B cell (primary cell): Measurements from ENCODE around the gene ASH1L. TPM values are rescaled to one million over a fixed set of nuclear protein-coding genes. Genes with fewer than 3 reads are reported as not detected.

Experiments used
- ATAC-seq: fragments of 200-7000 bp; cut with Tn5 transposase; one replicate; pipeline ENCODE4 v1.10.0; 2021; ENCODE audit warnings: low read depth, mild to moderate bottlenecking, moderate number of reproducible peaks, moderate library complexity
- CTCF ChIA-PET: fragments of 350-600 bp; sonication (Branson Sonifier 250); formaldehyde crosslinking; loops from one replicate; lab custom pipeline; 2021; ENCODE audit warnings: antibody characterized with exemption, inconsistent platforms; lab: Charles Lee
- POLR2A ChIA-PET: fragments of 350-600 bp; sonication (Branson Sonifier 250); formaldehyde crosslinking; loops from one replicate; lab custom pipeline; 2021; ENCODE audit warnings: antibody characterized with exemption; lab: Charles Lee
- DNase-seq: peaks from one replicate; pipeline ENCODE4 v3.0.0; 2013
- H2AFZ ChIP-seq: 2 replicates; pipeline ENCODE4 v1.6.1; 2012; ENCODE audit warnings: mild to moderate bottlenecking, low read depth, low read length; ENCODE audit not compliant: insufficient read depth, poor library complexity, severe bottlenecking
- H3K27ac ChIP-seq, 2 donors: 1 replicate in 1 of 2; 2 replicates in 1 of 2; pipeline ENCODE4 v1.5.1; 2012 to 2013; ENCODE audit warnings: low read length in 2 of 2, mild to moderate bottlenecking in 2 of 2, moderate library complexity in 1 of 2
- H3K27me3 ChIP-seq, 4 experiments: fragments of 200-600 bp in 1 of 4; sonication (generic) in 1 of 4; replicated peaks in 1 of 4; 1 replicate in 2 of 4; 2 replicates in 2 of 4; pipeline versions ENCODE4 v1.6.1 to v1.7.0; 2013 to 2016; ENCODE audit warnings: low read length in 3 of 4, mild to moderate bottlenecking in 2 of 4, mixed read lengths in 1 of 4, moderate library complexity in 1 of 4; ENCODE audit not compliant: insufficient read depth in 4 of 4, control insufficient read depth in 3 of 4; ENCODE audit errors: control extremely low read depth in 1 of 4
- H3K36me3 ChIP-seq, 2 experiments: replicated peaks in 1 of 2; 1 replicate in 1 of 2; 2 replicates in 1 of 2; pipeline versions ENCODE4 v1.6.1 to v1.7.1; 2013; ENCODE audit warnings: low read length in 1 of 2; ENCODE audit not compliant: insufficient read depth in 2 of 2, control insufficient read depth in 1 of 2; ENCODE audit errors: control extremely low read depth in 1 of 2, extremely low read depth in 1 of 2
- H3K4me1 ChIP-seq, 2 donors: fragments of 200-600 bp in 1 of 2; sonication (generic) in 1 of 2; 1 replicate in 1 of 2; 2 replicates in 1 of 2; pipeline versions ENCODE4 v1.5.1 to v1.6.1; 2013 to 2017; ENCODE audit warnings: low read length in 2 of 2; ENCODE audit not compliant: control insufficient read depth in 2 of 2, insufficient read depth in 2 of 2
- H3K4me2 ChIP-seq: replicated peaks from 2 replicates; pipeline ENCODE3; 2012; ENCODE audit warnings: mild to moderate bottlenecking, low read depth, low read length; ENCODE audit not compliant: poor library complexity, severe bottlenecking
- H3K4me3 ChIP-seq, 5 experiments: fragments of 200-600 bp in 1 of 5; sonication (generic) in 1 of 5; 1 replicate in 3 of 5; 2 replicates in 2 of 5; pipeline versions ENCODE4 v1.5.1 to v1.7.0; 2011 to 2016; ENCODE audit warnings: low read length in 4 of 5, mild to moderate bottlenecking in 4 of 5, low read depth in 2 of 5, control low read depth in 1 of 5, moderate library complexity in 1 of 5; ENCODE audit not compliant: insufficient read depth in 1 of 5; ENCODE audit errors: control extremely low read depth in 1 of 5, extremely low read depth in 1 of 5
- H3K79me2 ChIP-seq: fragments of 200-600 bp; sonication (generic); one replicate; pipeline ENCODE4 v1.6.0; 2016; ENCODE audit warnings: low read length; ENCODE audit not compliant: control insufficient read depth, insufficient read depth
- H3K9ac ChIP-seq: fragments of 200-600 bp; sonication (generic); 2 replicates; pipeline ENCODE4 v1.6.1; 2017; ENCODE audit warnings: mild to moderate bottlenecking, low read length, moderate library complexity
- H3K9me3 ChIP-seq, 3 donors: one replicate each; pipeline versions ENCODE4 v1.6.1 to v1.7.1; 2013; ENCODE audit warnings: low read length in 2 of 3; ENCODE audit not compliant: control insufficient read depth in 2 of 3, insufficient read depth in 1 of 3; ENCODE audit errors: control extremely low read depth in 1 of 3
- H4K20me1 ChIP-seq: 2 replicates; pipeline ENCODE4 v1.6.0; 2012; ENCODE audit warnings: mild to moderate bottlenecking, low read length; ENCODE audit not compliant: insufficient read depth, control insufficient read depth, poor library complexity, severe bottlenecking
- H3K27ac Mint-ChIP-seq: one replicate; pipeline ENCODE4 v1.8.0; 2021; ENCODE audit warnings: mixed read lengths
- H3K27me3 Mint-ChIP-seq: one replicate; pipeline ENCODE4 v1.8.0; 2021; ENCODE audit warnings: mixed read lengths
- H3K4me1 Mint-ChIP-seq: one replicate; pipeline ENCODE4 v1.8.0; 2021; ENCODE audit warnings: mixed read lengths
- H3K4me3 Mint-ChIP-seq: one replicate; pipeline ENCODE4 v1.8.0; 2021; ENCODE audit warnings: mixed read lengths
- H3K9me3 Mint-ChIP-seq: one replicate; pipeline ENCODE4 v1.8.0; 2022; ENCODE audit warnings: mixed read lengths; ENCODE audit not compliant: insufficient read depth
- EZH2 ChIP-seq: IDR thresholded peaks from 2 replicates; pipeline ENCODE4 v1.6.1; 2012; ENCODE audit warnings: borderline replicate concordance, low read depth, mild to moderate bottlenecking, moderate library complexity, low read length; ENCODE audit not compliant: insufficient read depth, poor library complexity, severe bottlenecking
- WGBS: methylation state at CpG from one replicate; pipeline ENCODE4 v1.1.5; 2013; ENCODE audit warnings: missing lambda C conversion rate; ENCODE audit not compliant: insufficient coverage; 5-methylcytosine and 5-hydroxymethylcytosine counted together
- intact Hi-C: fragments of 100-400 bp; cut with micrococcal nuclease; formaldehyde crosslinking; loops from one replicate; pipeline ENCODE4 v1.10.0; 2022
- polyA plus RNA-seq: library from polyadenylated mRNA; depleted of rRNA; stranded (reverse); fragments of >200 nt; gene quantifications from 2 replicates; pipeline ENCODE4 v1.2.3, GENCODE V29; 2012
- total RNA-seq, 2 donors: library from RNA; stranded (reverse); fragments of 120-200 nt in 1 of 2; gene quantifications; 1 replicate in 1 of 2; 2 replicates in 1 of 2; pipeline versions ENCODE4 v1.2.3 to v1.2.4, GENCODE V29; 2013 to 2022
- TF ChIP-seq, protein P1 (sequence below): fragments of 200-600 bp; IDR thresholded peaks from one replicate; pipeline ENCODE4 v1.8.0; 2022; ENCODE audit warnings: antibody characterized with exemption, mild to moderate bottlenecking

The ASH1L gene
- total and polyA plus RNA-seq, 2 donors (not counting 1 experiment from before 2014, with no cell fraction given) = 17.7 to 124 TPM

DNA sequence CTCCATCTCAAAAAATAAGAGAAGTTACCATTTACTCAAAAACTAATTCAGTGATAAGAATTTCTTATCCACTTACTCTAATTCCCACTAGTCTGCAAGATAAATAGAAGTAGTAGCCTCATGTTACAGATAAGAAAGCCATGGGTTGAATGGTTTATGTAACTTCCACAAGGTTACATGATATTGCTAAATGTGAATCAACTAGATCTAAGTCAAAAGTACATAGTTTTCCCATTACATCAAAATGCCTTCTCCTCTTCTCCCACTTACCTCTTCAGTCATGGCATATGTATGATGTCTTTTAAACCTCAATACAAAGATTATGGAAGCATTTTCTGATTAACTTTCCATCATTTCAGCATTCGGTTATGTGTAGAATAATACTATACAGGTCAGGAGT, 108.5 kb downstream of the ASH1L start:
- H3K4me2 ChIP-seq = no peak overlapping the region
- TF ChIP-seq, protein P1, sequence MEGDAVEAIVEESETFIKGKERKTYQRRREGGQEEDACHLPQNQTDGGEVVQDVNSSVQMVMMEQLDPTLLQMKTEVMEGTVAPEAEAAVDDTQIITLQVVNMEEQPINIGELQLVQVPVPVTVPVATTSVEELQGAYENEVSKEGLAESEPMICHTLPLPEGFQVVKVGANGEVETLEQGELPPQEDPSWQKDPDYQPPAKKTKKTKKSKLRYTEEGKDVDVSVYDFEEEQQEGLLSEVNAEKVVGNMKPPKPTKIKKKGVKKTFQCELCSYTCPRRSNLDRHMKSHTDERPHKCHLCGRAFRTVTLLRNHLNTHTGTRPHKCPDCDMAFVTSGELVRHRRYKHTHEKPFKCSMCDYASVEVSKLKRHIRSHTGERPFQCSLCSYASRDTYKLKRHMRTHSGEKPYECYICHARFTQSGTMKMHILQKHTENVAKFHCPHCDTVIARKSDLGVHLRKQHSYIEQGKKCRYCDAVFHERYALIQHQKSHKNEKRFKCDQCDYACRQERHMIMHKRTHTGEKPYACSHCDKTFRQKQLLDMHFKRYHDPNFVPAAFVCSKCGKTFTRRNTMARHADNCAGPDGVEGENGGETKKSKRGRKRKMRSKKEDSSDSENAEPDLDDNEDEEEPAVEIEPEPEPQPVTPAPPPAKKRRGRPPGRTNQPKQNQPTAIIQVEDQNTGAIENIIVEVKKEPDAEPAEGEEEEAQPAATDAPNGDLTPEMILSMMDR = no peak
- TF ChIP-seq EZH2 = no peak
- ATAC-seq (no peak), DNase-seq (no peak)
- no peak overlapping the region for H2AFZ ChIP-seq
- H3K4me3 Mint-ChIP-seq = no peak overlapping the region
- peaks cover 10 to 44% of the 10 kb centered on the region in 2 experiments for H3K36me3 ChIP-seq
- H3K79me2 ChIP-seq = peaks cover 21% of the 10 kb centered on the region
- intact Hi-C loops = no loop called here
- ChIA-PET POLR2A (no interaction called here), CTCF (no interaction called here)
- 83% methylated on average over 1 of the region's 1 CpG for WGBS
- H3K27ac Mint-ChIP-seq = no peak overlapping the region
- H3K4me3 ChIP-seq = no peak overlapping the region
- H3K27ac ChIP-seq = no peak overlapping the region
- no peaks in the 10 kb centered on the region for H3K9me3 Mint-ChIP-seq
- H4K20me1 ChIP-seq = no peaks in the 10 kb centered on the region
- H3K9me3 ChIP-seq = no peaks in the 10 kb centered on the region
- H3K27me3 ChIP-seq = no peaks in the 10 kb centered on the region
- H3K4me1 ChIP-seq = no peaks in the 10 kb centered on the region
- H3K27me3 Mint-ChIP-seq = no peaks in the 10 kb centered on the region
- H3K4me1 Mint-ChIP-seq = no peaks in the 10 kb centered on the region
- H3K9ac ChIP-seq = no peak overlapping the region

DNA sequence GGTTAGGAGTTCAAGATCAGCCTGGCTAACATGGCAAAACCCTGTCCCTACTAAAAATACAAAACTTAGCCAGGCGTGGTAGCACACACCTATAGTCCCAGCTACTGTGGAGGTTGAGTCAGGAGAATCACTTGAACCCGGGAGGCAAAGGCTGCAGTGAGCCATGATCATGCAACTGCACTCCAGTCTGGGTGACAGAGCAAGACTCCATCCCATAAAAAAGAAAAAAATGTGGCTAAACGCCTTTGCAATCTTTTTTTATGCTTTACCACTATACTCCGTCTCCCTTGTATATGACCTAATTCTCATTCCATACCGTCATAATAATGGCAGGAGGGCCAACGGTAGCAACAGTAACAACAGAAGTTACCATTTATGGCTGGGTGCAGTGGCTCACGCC, 109.5 kb downstream of the ASH1L start:
- Histone ChIP-seq H3K27me3 (no peaks in the 10 kb centered on the region), H3K36me3 (peaks cover 10 to 44% of the 10 kb centered on the region in 2 experiments), H3K9ac (no peak overlapping the region), H3K4me1 (no peaks in the 10 kb centered on the region), H3K4me3 (no peak overlapping the region), H3K27ac (no peak overlapping the region), H2AFZ (no peak overlapping the region), H3K9me3 (no peaks in the 10 kb centered on the region), H3K4me2 (no peak overlapping the region), H3K79me2 (peaks cover 26% of the 10 kb centered on the region), H4K20me1 (no peaks in the 10 kb centered on the region)
- intact Hi-C loops = no loop called here
- ATAC-seq = no peak
- Mint-ChIP-seq H3K9me3 (no peaks in the 10 kb centered on the region), H3K27ac (no peak overlapping the region), H3K4me1 (no peaks in the 10 kb centered on the region), H3K4me3 (no peak overlapping the region), H3K27me3 (no peaks in the 10 kb centered on the region)
- 100% methylated on average over 4 of the region's 7 CpGs for WGBS
- ChIA-PET CTCF (no interaction called here), POLR2A (no interaction called here)
- no peak for DNase-seq
- no peak for TF ChIP-seq EZH2
- TF ChIP-seq, protein P1 = no peak
